VCaP (cell line): ENCODE measurements around the gene CTNNA2.
A peak's percentile ranks its signal among the peaks of the same experiment; 100 is the strongest.

Source experiments
- H3K27ac ChIP-seq: fragments of 450-650 bp; 2 replicates; pipeline ENCODE4 v1.5.1; 2017
- CTCF ChIP-seq: fragments of 450-650 bp; conservative IDR thresholded peaks from 2 replicates; pipeline ENCODE4 v1.5.1; 2017; ENCODE audit warnings: mild to moderate bottlenecking, moderate library complexity

CTNNA2 gene

GRCh38 chr2:79580175-79580574 lies 67.3 kb downstream of the CTNNA2 start:
- H3K27ac ChIP-seq: no peak overlapping the region
- no peak for TF ChIP-seq CTCF

- H3K27ac ChIP-seq: no peak overlapping the region
- no peak for TF ChIP-seq CTCF
These were observed 73.0 kb downstream of the CTNNA2 start for GRCh38 chr2:79585701-79586433.

- no peak overlapping the region for H3K27ac ChIP-seq
- no peak for TF ChIP-seq CTCF
These were observed 78.4 kb downstream of the CTNNA2 start for GRCh38 chr2:79591281-79591680.

- TF ChIP-seq CTCF: no peak
- no peak overlapping the region for H3K27ac ChIP-seq
These were observed 80.5 kb downstream of the CTNNA2 start for GRCh38 chr2:79593237-79593867.

- TF ChIP-seq CTCF: no peak
- H3K27ac ChIP-seq: no peak overlapping the region
These were observed 83.6 kb downstream of the CTNNA2 start for GRCh38 chr2:79596403-79596802.

GRCh38 chr2:79604748-79605147 lies 91.9 kb downstream of the CTNNA2 start:
- TF ChIP-seq CTCF: no peak
- H3K27ac ChIP-seq: no peak overlapping the region

GRCh38 chr2:79611448-79612016 lies 98.7 kb downstream of the CTNNA2 start:
- peak overlapping the region; percentile 53 for H3K27ac ChIP-seq
- no peak for TF ChIP-seq CTCF
